ENCODE results near the gene EIF4G3. TPM values are rescaled to one million over a fixed set of nuclear protein-coding genes. Genes with fewer than 3 reads are reported as not detected.

Gene EIF4G3
- total and polyA plus RNA-seq, 9 of the 15 experiments (the other 6 are each of a cell fraction or from before 2014, with no cell fraction given) = 6.7 to 40.5 (median 32.1) TPM

DNA sequence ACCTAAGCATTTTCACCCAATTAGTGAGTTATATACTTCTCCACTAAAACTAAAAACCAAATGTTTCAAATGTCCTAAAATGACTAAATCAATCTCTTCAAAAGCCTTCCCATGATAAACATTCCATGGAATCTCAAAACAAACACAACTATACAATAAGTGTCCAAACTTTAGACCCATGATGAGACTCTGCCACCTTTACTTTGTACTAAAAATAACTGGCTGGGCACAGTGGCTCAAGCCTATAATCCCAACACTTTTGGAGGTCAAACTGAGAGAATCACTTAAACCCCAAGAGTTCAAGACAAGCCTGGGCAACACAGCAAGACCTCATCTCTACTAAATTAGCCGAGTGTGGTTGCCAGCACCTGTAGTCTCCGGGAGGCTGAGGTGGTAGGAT is 87.4 kb downstream of the EIF4G3 start:
- Histone ChIP-seq H3K9me1 (ENCODE audit: control insufficient read depth, insufficient read depth, low read length) (no peaks in the 10 kb centered on the region), H3K9ac (ENCODE audit: insufficient read depth in 1 of 2, low read depth in 2 of 2, low read length in 2 of 2) (no peak overlapping the region), H3K4me3 (no peak overlapping the region), H3K79me2 (ENCODE audit: control insufficient read depth, insufficient read depth, low read length) (no peaks in the 10 kb centered on the region), H3K27me3 (ENCODE audit: control insufficient read depth in 2 of 2, insufficient read depth in 2 of 2, low read length in 2 of 2) (no peaks in the 10 kb centered on the region), H3K36me3 (ENCODE audit: control insufficient read depth, insufficient read depth, low read length) (peaks cover 3% of the 10 kb centered on the region; the same call in 1 of the 3 replicates), H2AFZ (ENCODE audit: low read depth, low read length) (no peak overlapping the region), H4K20me1 (replicated peaks; ENCODE audit: control insufficient read depth, insufficient read depth, low read length) (no peaks in the 10 kb centered on the region), H3K4me1 (replicated peaks in 1 of 2; ENCODE audit: control insufficient read depth in 2 of 2, insufficient read depth in 2 of 2, low read length in 2 of 2) (peaks cover 0 to 4% of the 10 kb centered on the region in 2 experiments; a peak in 1 of 5 replicates), H3K27ac (ENCODE audit: extremely low read depth, low read depth, low read length) (no peak overlapping the region), H3K9me3 (replicated peaks; ENCODE audit: control insufficient read depth, insufficient read depth, low read depth, low read length) (no peaks in the 10 kb centered on the region), H3K4me2 (ENCODE audit: insufficient read depth, low read length) (no peak overlapping the region)
- WGBS (ENCODE audit: insufficient coverage, low coverage, missing lambda C conversion rate) = 82% methylated on average over 2 of the region's 2 CpGs
- ATAC-seq = no peak
- intact Hi-C loops (cut with micrococcal nuclease) = no loop called here
- BruUV-seq (replicated peaks) = no TSS peak
- in situ Hi-C loops (cut with MboI) = no loop called here
- no peak for FAIRE-seq
- ChIA-PET CTCF (ENCODE audit: low intra/inter-chr PET ratio) (no interaction called here), POLR2A (no interaction called here)
- DNase-seq (ENCODE audit: extremely low read depth in 1 of 4, low spot score in 3 of 4) = no peak
- no peak for TF ChIP-seq HDAC2 (IDR thresholded peaks at IDR 0.05)
- TF ChIP-seq THRAP3 (IDR thresholded peaks at IDR 0.05; ENCODE audit: borderline replicate concordance) = no peak
- TF ChIP-seq FOXA1 (IDR thresholded peaks at IDR 0.05; ENCODE audit: borderline replicate concordance) = no peak
- no peak for TF ChIP-seq BCOR (IDR thresholded peaks at IDR 0.05)
- no peak for TF ChIP-seq HDAC6 (IDR thresholded peaks at IDR 0.05; ENCODE audit: low read depth, low read length)
- no peak for TF ChIP-seq POLR3A (IDR thresholded peaks at IDR 0.05; ENCODE audit: borderline replicate concordance, extremely low read depth, insufficient read depth, insufficient read length)
- TF ChIP-seq, protein P1, sequence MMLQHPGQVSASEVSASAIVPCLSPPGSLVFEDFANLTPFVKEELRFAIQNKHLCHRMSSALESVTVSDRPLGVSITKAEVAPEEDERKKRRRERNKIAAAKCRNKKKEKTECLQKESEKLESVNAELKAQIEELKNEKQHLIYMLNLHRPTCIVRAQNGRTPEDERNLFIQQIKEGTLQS (IDR thresholded peaks at IDR 0.05) = no peak
- TF ChIP-seq, protein P1 (CRISPR knock-in tag; conservative IDR thresholded peaks at IDR 0.05) = no peak
- no peak for TF ChIP-seq RFX1 (IDR thresholded peaks at IDR 0.05)
- TF ChIP-seq KLF16 (IDR thresholded peaks at IDR 0.05) = no peak
- no peak for TF ChIP-seq ARNT (IDR thresholded peaks at IDR 0.05)

All from K562 (cell line).